GM12878 (cell line): Measurements from ENCODE around the gene KCNA2. TPM values are rescaled to one million over a fixed set of nuclear protein-coding genes. Genes with fewer than 3 reads are reported as not detected.

ENCODE experiments used
- DPF2 ChIP-seq: fragments of 450-650 bp; IDR thresholded peaks from 2 replicates; pipeline ENCODE4 v1.6.1; 2017; ENCODE audit warnings: mild to moderate bottlenecking
- E2F4 ChIP-seq: IDR thresholded peaks from 2 replicates; pipeline ENCODE4 v1.6.1; 2012; ENCODE audit warnings: low read depth, low read length, improper control_type of control experiment
- EZH2 ChIP-seq: IDR thresholded peaks from 2 replicates; pipeline ENCODE4 v1.6.1; 2012; ENCODE audit warnings: low read depth, mild to moderate bottlenecking, control low read depth, inconsistent platforms, low read length, borderline replicate concordance; ENCODE audit not compliant: control insufficient read depth
- FOXK2 ChIP-seq: fragments of 450-650 bp; IDR thresholded peaks from 2 replicates; pipeline ENCODE4 v1.6.1; 2017; ENCODE audit warnings: mild to moderate bottlenecking, moderate library complexity
- KDM1A ChIP-seq: fragments of 200-600 bp; sonication (generic); IDR thresholded peaks from 2 replicates; pipeline ENCODE4 v1.6.1; 2016; ENCODE audit warnings: borderline replicate concordance
- LARP7 ChIP-seq: fragments of 450-650 bp; IDR thresholded peaks from 2 replicates; pipeline ENCODE4 v1.6.1; 2017; ENCODE audit warnings: mild to moderate bottlenecking
- MYB ChIP-seq: fragments of 150-350 bp; IDR thresholded peaks from 2 replicates; pipeline ENCODE4 v1.6.1; 2014; ENCODE audit warnings: mild to moderate bottlenecking, low read depth, low read length, borderline replicate concordance
- MYC ChIP-seq: IDR thresholded peaks from 2 replicates; pipeline ENCODE4 v1.6.1; 2011; ENCODE audit warnings: mild to moderate bottlenecking, low read length, moderate library complexity, inconsistent platforms; ENCODE audit not compliant: insufficient read depth, insufficient replicate concordance, insufficient read length, severe bottlenecking
- NBN ChIP-seq: fragments of 450-650 bp; IDR thresholded peaks from 2 replicates; pipeline ENCODE4 v1.6.1; 2016
- POLR2AphosphoS5 ChIP-seq: IDR thresholded peaks from 2 replicates; pipeline ENCODE4 v1.6.1; 2011; ENCODE audit warnings: mild to moderate bottlenecking, low read length, inconsistent platforms
- RAD51 ChIP-seq: fragments of 450-650 bp; IDR thresholded peaks from 2 replicates; pipeline ENCODE4 v1.6.1; 2016; ENCODE audit warnings: moderate library complexity, mild to moderate bottlenecking, inconsistent platforms
- RUNX3 ChIP-seq: IDR thresholded peaks from 2 replicates; pipeline ENCODE4 v1.6.1; 2012; ENCODE audit warnings: low read length, inconsistent platforms
- SIX5 ChIP-seq: IDR thresholded peaks from 2 replicates; pipeline ENCODE4 v1.6.1; 2011; ENCODE audit warnings: mild to moderate bottlenecking, low read depth, low read length, moderate library complexity; ENCODE audit not compliant: severe bottlenecking
- SREBF2 ChIP-seq: IDR thresholded peaks from 2 replicates; pipeline ENCODE4 v1.6.1; 2012; ENCODE audit warnings: mild to moderate bottlenecking, low read length
- STAT1 ChIP-seq: fragments of 450-650 bp; conservative IDR thresholded peaks from 2 replicates; pipeline ENCODE4 v1.6.1; 2014; ENCODE audit warnings: antibody characterized with exemption, mild to moderate bottlenecking
- SUPT20H ChIP-seq: IDR thresholded peaks from 2 replicates; pipeline ENCODE4 v1.6.1; 2011; ENCODE audit warnings: low read depth, mild to moderate bottlenecking, low read length, moderate library complexity, borderline replicate concordance; ENCODE audit not compliant: control insufficient read depth
- TCF12 ChIP-seq: IDR thresholded peaks from 2 replicates; pipeline ENCODE4 v1.6.1; 2011; ENCODE audit warnings: low read depth, mild to moderate bottlenecking, low read length
- ZNF24 ChIP-seq: fragments of 450-650 bp; IDR thresholded peaks from 2 replicates; pipeline ENCODE4 v1.6.1; 2017; ENCODE audit warnings: antibody characterized with exemption, mild to moderate bottlenecking
- polyA plus RNA-seq, 11 experiments: library from polyadenylated mRNA; depleted of rRNA in 4 of 11; unstranded in 6 of 11; stranded (reverse) in 5 of 11; fragments of >200 nt; fragmentation: Nextera tagmentation in 4 of 11; fragmentation: Illumina TruSeq in 1 of 11; extraction: Ambion mirVana in 4 of 11; extraction: Trizol in 1 of 11; gene quantifications; 1 replicate in 1 of 11; 2 replicates in 10 of 11; pipeline versions ENCODE4 v1.2.1 to v1.2.3, GENCODE V29; 2011 to 2016; ENCODE audit warnings: inconsistent platforms in 2 of 11, missing spikeins in 2 of 11, low read depth in 1 of 11
- total RNA-seq, 4 experiments: library from RNA; depleted of rRNA in 3 of 4; stranded (reverse); fragments of >200 nt in 3 of 4; fragmentation: Illumina TruSeq in 1 of 4; extraction: Trizol in 1 of 4; gene quantifications; 2 replicates each; pipeline versions ENCODE4 v1.2.1 to v1.2.3, GENCODE V29; 2013 to 2021
- TF ChIP-seq, protein P1 (sequence below): fragments of 450-650 bp; IDR thresholded peaks from 2 replicates; pipeline ENCODE4 v1.6.1; 2017; ENCODE audit warnings: mild to moderate bottlenecking
- TF ChIP-seq, protein P2 (sequence below): IDR thresholded peaks from 2 replicates; pipeline ENCODE4 v1.6.1; 2011; ENCODE audit warnings: low read depth, mild to moderate bottlenecking, low read length, moderate library complexity, borderline replicate concordance; ENCODE audit errors: extremely low read depth
- TF ChIP-seq, protein P3 (sequence below): fragments of 450-650 bp; IDR thresholded peaks from 2 replicates; pipeline ENCODE4 v1.6.1; 2016; ENCODE audit warnings: mild to moderate bottlenecking
- TF ChIP-seq, protein P4 (sequence below): IDR thresholded peaks from 2 replicates; pipeline ENCODE4 v1.6.1; 2012; ENCODE audit warnings: low read depth, low read length, improper control_type of control experiment

Gene KCNA2
- total and polyA plus RNA-seq, 10 of the 15 experiments (the other 5 are each of a cell fraction or from before 2014, with no cell fraction given) = 0.02 to 0.56 (median 0.10) TPM; not detected in 2

DNA sequence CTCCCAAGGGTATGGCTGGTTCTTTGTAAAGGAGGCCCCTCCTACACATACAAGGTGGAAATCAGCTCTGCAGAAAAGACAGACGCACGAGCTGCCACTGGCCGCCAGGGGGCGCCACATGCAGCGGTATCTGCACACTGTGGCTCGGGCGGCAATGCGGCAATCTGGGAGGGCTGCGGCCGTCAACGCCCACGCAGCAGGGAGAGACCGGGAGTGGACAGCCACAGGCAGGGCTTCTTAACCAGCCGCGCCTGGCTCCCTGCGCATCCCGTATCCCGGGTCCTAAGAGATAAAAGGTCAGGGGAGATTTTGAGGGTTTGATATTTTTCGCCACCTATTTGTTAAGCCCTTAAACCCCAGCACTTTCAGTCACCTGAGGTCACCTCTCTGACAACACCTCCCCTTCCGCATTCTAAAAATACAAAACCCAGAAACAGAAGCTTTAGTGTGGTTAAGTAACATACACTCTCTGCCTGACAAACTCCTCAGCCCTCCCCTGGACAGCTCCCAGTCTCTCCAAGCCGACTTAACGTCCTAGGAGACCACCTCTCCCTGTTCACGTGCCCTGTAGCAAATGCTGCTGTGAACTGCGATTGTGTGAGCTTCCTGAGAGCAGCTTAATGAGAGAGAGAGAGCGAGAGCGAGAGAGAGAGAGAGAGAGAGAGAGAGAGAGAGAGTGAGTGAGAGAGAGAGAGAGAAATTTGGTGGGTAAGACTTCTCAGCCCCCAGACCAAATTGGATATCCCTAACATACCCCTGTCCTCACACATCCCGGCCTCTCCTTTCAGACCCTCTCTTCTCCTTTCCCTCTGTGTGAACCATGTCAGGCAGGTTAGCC lies 13.5 kb upstream of the KCNA2 start (continued):
- TF ChIP-seq KDM1A (no peak), SREBF2 (no peak), FOXK2 (no peak), LARP7 (no peak; the same call in 1 of the 2 replicates), ZNF24 (no peak; the same call in 1 of the 2 replicates), POLR2AphosphoS5 (no peak), TCF12 (0 out of 2 replicates have a peak, but pooled peaks have one; percentile 22), SIX5 (no peak), STAT1 (no peak), SUPT20H (no peak), MYB (no peak), E2F4 (no peak), MYC (no peak), EZH2 (no peak), NBN (peak; percentile 76; the same call in 1 of the 2 replicates), RAD51 (peak; percentile 44; the same call in 1 of the 2 replicates), DPF2 (peak; percentile 82), RUNX3 (peak; percentile 78)
- TF ChIP-seq, protein P1, sequence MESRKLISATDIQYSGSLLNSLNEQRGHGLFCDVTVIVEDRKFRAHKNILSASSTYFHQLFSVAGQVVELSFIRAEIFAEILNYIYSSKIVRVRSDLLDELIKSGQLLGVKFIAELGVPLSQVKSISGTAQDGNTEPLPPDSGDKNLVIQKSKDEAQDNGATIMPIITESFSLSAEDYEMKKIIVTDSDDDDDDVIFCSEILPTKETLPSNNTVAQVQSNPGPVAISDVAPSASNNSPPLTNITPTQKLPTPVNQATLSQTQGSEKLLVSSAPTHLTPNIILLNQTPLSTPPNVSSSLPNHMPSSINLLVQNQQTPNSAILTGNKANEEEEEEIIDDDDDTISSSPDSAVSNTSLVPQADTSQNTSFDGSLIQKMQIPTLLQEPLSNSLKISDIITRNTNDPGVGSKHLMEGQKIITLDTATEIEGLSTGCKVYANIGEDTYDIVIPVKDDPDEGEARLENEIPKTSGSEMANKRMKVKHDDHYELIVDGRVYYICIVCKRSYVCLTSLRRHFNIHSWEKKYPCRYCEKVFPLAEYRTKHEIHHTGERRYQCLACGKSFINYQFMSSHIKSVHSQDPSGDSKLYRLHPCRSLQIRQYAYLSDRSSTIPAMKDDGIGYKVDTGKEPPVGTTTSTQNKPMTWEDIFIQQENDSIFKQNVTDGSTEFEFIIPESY = no peak
- TF ChIP-seq, protein P2, sequence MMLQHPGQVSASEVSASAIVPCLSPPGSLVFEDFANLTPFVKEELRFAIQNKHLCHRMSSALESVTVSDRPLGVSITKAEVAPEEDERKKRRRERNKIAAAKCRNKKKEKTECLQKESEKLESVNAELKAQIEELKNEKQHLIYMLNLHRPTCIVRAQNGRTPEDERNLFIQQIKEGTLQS = 0 out of 2 replicates have a peak, but pooled peaks have one; percentile 12
- TF ChIP-seq, protein P3, sequence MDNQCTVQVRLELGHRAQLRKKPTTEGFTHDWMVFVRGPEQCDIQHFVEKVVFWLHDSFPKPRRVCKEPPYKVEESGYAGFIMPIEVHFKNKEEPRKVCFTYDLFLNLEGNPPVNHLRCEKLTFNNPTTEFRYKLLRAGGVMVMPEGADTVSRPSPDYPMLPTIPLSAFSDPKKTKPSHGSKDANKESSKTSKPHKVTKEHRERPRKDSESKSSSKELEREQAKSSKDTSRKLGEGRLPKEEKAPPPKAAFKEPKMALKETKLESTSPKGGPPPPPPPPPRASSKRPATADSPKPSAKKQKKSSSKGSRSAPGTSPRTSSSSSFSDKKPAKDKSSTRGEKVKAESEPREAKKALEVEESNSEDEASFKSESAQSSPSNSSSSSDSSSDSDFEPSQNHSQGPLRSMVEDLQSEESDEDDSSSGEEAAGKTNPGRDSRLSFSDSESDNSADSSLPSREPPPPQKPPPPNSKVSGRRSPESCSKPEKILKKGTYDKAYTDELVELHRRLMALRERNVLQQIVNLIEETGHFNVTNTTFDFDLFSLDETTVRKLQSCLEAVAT = 0 out of 2 replicates have a peak, but pooled peaks have one; percentile 20
- TF ChIP-seq, protein P4, sequence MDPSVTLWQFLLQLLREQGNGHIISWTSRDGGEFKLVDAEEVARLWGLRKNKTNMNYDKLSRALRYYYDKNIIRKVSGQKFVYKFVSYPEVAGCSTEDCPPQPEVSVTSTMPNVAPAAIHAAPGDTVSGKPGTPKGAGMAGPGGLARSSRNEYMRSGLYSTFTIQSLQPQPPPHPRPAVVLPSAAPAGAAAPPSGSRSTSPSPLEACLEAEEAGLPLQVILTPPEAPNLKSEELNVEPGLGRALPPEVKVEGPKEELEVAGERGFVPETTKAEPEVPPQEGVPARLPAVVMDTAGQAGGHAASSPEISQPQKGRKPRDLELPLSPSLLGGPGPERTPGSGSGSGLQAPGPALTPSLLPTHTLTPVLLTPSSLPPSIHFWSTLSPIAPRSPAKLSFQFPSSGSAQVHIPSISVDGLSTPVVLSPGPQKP = no peak
